K562 (cell line): ENCODE results near the gene FOXJ1. TPM values are rescaled to one million over a fixed set of nuclear protein-coding genes. Genes with fewer than 3 reads are reported as not detected.

ENCODE experiments used
- ATF1 ChIP-seq, 2 experiments: fragments of 450-650 bp in 1 of 2; IDR thresholded peaks; 2 replicates each; pipeline ENCODE4 v1.6.1; 2016; ENCODE audit warnings: missing compliant biosample characterization in 1 of 2, missing genetic modification characterization in 1 of 2
- GABPA ChIP-seq: fragments of 200-800 bp; sonication (Bioruptor generic); conservative IDR thresholded peaks from 2 replicates; pipeline ENCODE4 v1.6.1; 2016; ENCODE audit warnings: low read depth, missing genetic modification characterization, missing compliant biosample characterization
- HDAC8 ChIP-seq: fragments of 450-650 bp; IDR thresholded peaks from 2 replicates; pipeline ENCODE4 v1.6.1; 2016; ENCODE audit warnings: mild to moderate bottlenecking, missing genetic modification characterization, moderate library complexity, missing compliant biosample characterization
- KAT8 ChIP-seq: fragments of 450-650 bp; IDR thresholded peaks from 2 replicates; pipeline ENCODE4 v1.6.1; 2016; ENCODE audit warnings: low read depth, mild to moderate bottlenecking
- L3MBTL2 ChIP-seq: fragments of 450-650 bp; IDR thresholded peaks from 2 replicates; pipeline ENCODE4 v1.6.1; 2016; ENCODE audit warnings: mild to moderate bottlenecking, moderate library complexity
- MAFK ChIP-seq: IDR thresholded peaks from 2 replicates; pipeline ENCODE4 v1.6.1; 2011; ENCODE audit warnings: low read length, improper control_type of control experiment
- MAZ ChIP-seq, 2 experiments: fragments of 450-650 bp in 1 of 2; sonication (generic) in 1 of 2; formaldehyde crosslinking; IDR thresholded peaks in 1 of 2; conservative IDR thresholded peaks in 1 of 2; 2 replicates each; pipeline versions ENCODE4 v1.4.0 to v1.5.0; 2020; ENCODE audit warnings: mild to moderate bottlenecking in 1 of 2, missing genetic modification reagents in 1 of 2
- SETDB1 ChIP-seq: IDR thresholded peaks from one replicate; pipeline ENCODE4 v1.6.1; 2012; ENCODE audit warnings: low read length, control low read depth, inconsistent platforms
- SNRNP70 ChIP-seq: fragments of 200-400 bp; formaldehyde crosslinking; optimal IDR thresholded peaks from 2 replicates; pipeline ENCODE3; 2017; ENCODE audit warnings: low read depth, low read length
- SP1 ChIP-seq: sonication (generic); formaldehyde crosslinking; IDR thresholded peaks from 2 replicates; pipeline ENCODE4 v1.8.1; 2022; ENCODE audit warnings: mild to moderate bottlenecking, missing genetic modification reagents
- TRIM24 ChIP-seq, 2 experiments: fragments of 450-650 bp; IDR thresholded peaks; 2 replicates each; pipeline ENCODE4 v1.6.1; 2016
- ZBTB17 ChIP-seq: fragments of 450-650 bp; formaldehyde crosslinking; IDR thresholded peaks from 2 replicates; pipeline ENCODE4 v1.4.0; 2020; ENCODE audit warnings: mild to moderate bottlenecking
- ZNF583 ChIP-seq: fragments of 250-450 bp; sonication (Bioruptor Pico); IDR thresholded peaks from 2 replicates; pipeline ENCODE4 v1.4.0; 2020
- polyA plus RNA-seq, 8 experiments: library from polyadenylated mRNA; depleted of rRNA in 4 of 8; stranded (reverse) in 5 of 8; unstranded in 3 of 8; fragments of >200 nt; fragmentation: Nextera tagmentation in 2 of 8; fragmentation: Illumina TruSeq in 1 of 8; extraction: Ambion mirVana in 2 of 8; extraction: Trizol in 1 of 8; gene quantifications; 2 replicates each; pipeline versions ENCODE4 v1.2.1 to v1.2.3, GENCODE V29; 2011 to 2014; ENCODE audit warnings: inconsistent platforms in 1 of 8, missing spikeins in 1 of 8
- total RNA-seq, 7 experiments: library from RNA; depleted of rRNA in 6 of 7; stranded (reverse); fragments of >200 nt in 6 of 7; fragmentation: Illumina TruSeq in 2 of 7; extraction: Trizol in 2 of 7; gene quantifications; 2 replicates each; pipeline versions ENCODE4 v1.2.1 to v1.2.3, GENCODE V29; 2011 to 2021; ENCODE audit warnings: low replicate concordance in 1 of 7
- TF ChIP-seq, protein P1 (sequence below): IDR thresholded peaks from 3 replicates; pipeline ENCODE4 v1.6.1; 2011; ENCODE audit warnings: borderline replicate concordance, mild to moderate bottlenecking; ENCODE audit not compliant: insufficient read length, insufficient read depth
- TF ChIP-seq, protein P2 (sequence below): fragments of 450-650 bp; IDR thresholded peaks from 2 replicates; pipeline ENCODE4 v1.6.1; 2017; ENCODE audit warnings: mild to moderate bottlenecking, moderate library complexity
- TF ChIP-seq, protein P3 (sequence below): fragments of 250-450 bp; sonication (Bioruptor Pico); IDR thresholded peaks from 2 replicates; pipeline ENCODE4 v1.4.0; 2020; ENCODE audit warnings: borderline replicate concordance
- TF ChIP-seq, protein P4 (sequence below): fragments of 450-650 bp; formaldehyde crosslinking; conservative IDR thresholded peaks from 2 replicates; pipeline ENCODE4 v1.4.0; 2022; ENCODE audit warnings: mild to moderate bottlenecking, missing genetic modification characterization
- TF ChIP-seq, protein P5 (sequence below): fragments of 450-650 bp; IDR thresholded peaks from 2 replicates; pipeline ENCODE4 v1.6.1; 2014; ENCODE audit warnings: low read depth, mild to moderate bottlenecking, moderate library complexity, borderline replicate concordance
- TF ChIP-seq, protein P6 (sequence below): fragments of 250-450 bp; sonication (Bioruptor Pico); IDR thresholded peaks from 2 replicates; pipeline ENCODE4 v1.8.0; 2021; ENCODE audit warnings: borderline replicate concordance, mild to moderate bottlenecking, moderate library complexity; ENCODE audit not compliant: poor library complexity, severe bottlenecking

Gene FOXJ1
- total and polyA plus RNA-seq, 9 of the 15 experiments (the other 6 are each of a cell fraction or from before 2014, with no cell fraction given) = 0.07 TPM; not detected in 8

DNA sequence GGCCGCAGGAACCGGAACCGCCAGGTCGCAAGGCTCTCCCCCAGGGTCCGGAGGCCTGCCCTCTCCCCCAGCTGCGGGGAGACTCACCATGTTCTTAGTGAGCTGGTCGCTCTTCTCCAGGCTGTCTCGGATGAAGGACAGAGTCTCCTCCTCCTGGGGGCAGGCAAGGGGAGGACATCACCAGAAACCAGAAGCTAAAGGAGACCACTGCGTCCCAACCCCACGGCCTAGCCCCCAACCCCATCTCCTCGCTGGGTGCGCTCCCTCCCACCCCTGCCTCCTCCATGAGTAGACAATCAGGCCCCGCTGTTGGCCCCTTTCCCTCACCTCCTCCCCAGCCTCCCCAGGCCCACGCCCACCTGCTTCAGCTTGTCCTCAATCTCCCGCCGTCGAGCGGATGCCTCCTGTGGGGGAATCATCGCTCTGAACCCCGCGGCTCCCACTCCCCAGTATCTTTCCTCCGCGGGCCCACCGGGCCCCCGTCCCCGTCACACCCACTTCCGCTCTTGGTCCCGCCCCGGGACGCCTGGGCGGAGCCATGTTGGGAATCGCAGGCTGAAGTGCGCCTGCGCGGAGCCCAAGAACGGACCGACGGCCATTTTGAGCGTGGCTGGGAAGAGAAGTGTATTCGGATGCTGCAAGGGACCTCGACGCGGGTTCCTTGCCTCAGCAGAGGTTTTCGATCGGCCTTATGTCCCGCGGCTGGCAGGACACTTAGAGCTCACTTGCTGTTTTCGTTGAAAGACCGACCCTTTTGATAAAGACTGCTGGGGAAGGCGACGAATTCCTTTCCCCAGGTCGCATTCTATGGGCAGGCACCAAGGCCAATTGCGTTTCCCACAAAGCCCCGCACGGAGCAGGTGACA, 37.5 kb downstream of the FOXJ1 start, which contains the start of gene EXOC7 (continued):
- TF ChIP-seq, protein P1, sequence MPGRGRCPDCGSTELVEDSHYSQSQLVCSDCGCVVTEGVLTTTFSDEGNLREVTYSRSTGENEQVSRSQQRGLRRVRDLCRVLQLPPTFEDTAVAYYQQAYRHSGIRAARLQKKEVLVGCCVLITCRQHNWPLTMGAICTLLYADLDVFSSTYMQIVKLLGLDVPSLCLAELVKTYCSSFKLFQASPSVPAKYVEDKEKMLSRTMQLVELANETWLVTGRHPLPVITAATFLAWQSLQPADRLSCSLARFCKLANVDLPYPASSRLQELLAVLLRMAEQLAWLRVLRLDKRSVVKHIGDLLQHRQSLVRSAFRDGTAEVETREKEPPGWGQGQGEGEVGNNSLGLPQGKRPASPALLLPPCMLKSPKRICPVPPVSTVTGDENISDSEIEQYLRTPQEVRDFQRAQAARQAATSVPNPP = no peak
- TF ChIP-seq SP1 (CRISPR knock-in tag) = peak; percentile 71
- TF ChIP-seq, protein P2, sequence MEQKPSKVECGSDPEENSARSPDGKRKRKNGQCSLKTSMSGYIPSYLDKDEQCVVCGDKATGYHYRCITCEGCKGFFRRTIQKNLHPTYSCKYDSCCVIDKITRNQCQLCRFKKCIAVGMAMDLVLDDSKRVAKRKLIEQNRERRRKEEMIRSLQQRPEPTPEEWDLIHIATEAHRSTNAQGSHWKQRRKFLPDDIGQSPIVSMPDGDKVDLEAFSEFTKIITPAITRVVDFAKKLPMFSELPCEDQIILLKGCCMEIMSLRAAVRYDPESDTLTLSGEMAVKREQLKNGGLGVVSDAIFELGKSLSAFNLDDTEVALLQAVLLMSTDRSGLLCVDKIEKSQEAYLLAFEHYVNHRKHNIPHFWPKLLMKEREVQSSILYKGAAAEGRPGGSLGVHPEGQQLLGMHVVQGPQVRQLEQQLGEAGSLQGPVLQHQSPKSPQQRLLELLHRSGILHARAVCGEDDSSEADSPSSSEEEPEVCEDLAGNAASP = no peak
- no peak for TF ChIP-seq MAFK
- TF ChIP-seq TRIM24 (IDR thresholded peaks at IDR 0.05) = 0 out of 4 replicates have a peak, but pooled peaks of 1 of the 2 experiments have one; percentile 10
- no peak for TF ChIP-seq ZBTB17 (CRISPR knock-in tag)
- TF ChIP-seq HDAC8 (tag) = peak; percentile 56; the same call in 1 of the 2 replicates
- TF ChIP-seq ATF1 (CRISPR knock-in tag; IDR thresholded peaks at IDR 0.05) = no peak
- peak; percentile 69 for TF ChIP-seq ATF1 (tag; IDR thresholded peaks at IDR 0.05)
- TF ChIP-seq, protein P3, sequence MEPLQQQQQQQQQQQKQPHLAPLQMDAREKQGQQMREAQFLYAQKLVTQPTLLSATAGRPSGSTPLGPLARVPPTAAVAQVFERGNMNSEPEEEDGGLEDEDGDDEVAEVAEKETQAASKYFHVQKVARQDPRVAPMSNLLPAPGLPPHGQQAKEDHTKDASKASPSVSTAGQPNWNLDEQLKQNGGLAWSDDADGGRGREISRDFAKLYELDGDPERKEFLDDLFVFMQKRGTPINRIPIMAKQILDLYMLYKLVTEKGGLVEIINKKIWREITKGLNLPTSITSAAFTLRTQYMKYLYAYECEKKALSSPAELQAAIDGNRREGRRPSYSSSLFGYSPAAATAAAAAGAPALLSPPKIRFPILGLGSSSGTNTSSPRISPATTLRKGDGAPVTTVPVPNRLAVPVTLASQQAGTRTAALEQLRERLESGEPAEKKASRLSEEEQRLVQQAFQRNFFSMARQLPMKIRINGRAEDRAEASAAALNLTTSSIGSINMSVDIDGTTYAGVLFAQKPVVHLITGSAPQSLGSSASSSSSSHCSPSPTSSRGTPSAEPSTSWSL (CRISPR knock-in tag) = no peak
- peak; percentile 79; the same call in 1 of the 2 replicates for TF ChIP-seq L3MBTL2
- TF ChIP-seq ZNF583 (CRISPR knock-in tag) = no peak
- TF ChIP-seq SNRNP70 = no peak
- TF ChIP-seq, protein P4, sequence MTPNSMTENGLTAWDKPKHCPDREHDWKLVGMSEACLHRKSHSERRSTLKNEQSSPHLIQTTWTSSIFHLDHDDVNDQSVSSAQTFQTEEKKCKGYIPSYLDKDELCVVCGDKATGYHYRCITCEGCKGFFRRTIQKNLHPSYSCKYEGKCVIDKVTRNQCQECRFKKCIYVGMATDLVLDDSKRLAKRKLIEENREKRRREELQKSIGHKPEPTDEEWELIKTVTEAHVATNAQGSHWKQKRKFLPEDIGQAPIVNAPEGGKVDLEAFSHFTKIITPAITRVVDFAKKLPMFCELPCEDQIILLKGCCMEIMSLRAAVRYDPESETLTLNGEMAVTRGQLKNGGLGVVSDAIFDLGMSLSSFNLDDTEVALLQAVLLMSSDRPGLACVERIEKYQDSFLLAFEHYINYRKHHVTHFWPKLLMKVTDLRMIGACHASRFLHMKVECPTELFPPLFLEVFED (CRISPR knock-in tag) = peak; percentile 24; the same call in 1 of the 2 replicates
- TF ChIP-seq KAT8 = peak; percentile 90
- TF ChIP-seq, protein P5, sequence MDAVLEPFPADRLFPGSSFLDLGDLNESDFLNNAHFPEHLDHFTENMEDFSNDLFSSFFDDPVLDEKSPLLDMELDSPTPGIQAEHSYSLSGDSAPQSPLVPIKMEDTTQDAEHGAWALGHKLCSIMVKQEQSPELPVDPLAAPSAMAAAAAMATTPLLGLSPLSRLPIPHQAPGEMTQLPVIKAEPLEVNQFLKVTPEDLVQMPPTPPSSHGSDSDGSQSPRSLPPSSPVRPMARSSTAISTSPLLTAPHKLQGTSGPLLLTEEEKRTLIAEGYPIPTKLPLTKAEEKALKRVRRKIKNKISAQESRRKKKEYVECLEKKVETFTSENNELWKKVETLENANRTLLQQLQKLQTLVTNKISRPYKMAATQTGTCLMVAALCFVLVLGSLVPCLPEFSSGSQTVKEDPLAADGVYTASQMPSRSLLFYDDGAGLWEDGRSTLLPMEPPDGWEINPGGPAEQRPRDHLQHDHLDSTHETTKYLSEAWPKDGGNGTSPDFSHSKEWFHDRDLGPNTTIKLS = no peak
- TF ChIP-seq MAZ (CRISPR knock-in tag; conservative IDR thresholded peaks at IDR 0.05 in 1 of 2, IDR thresholded peaks at IDR 0.05 in 1 of 2) = peak; percentile 61 to 83; a peak in 3 of 4 replicates
- TF ChIP-seq GABPA (tag) = peak; percentile 91
- TF ChIP-seq, protein P6, sequence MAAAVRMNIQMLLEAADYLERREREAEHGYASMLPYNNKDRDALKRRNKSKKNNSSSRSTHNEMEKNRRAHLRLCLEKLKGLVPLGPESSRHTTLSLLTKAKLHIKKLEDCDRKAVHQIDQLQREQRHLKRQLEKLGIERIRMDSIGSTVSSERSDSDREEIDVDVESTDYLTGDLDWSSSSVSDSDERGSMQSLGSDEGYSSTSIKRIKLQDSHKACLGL (CRISPR knock-in tag) = no peak
- no peak for TF ChIP-seq SETDB1
